Measurements from ENCODE around the gene PRELID2.
"Not testable (repeated sequence)": the region's sequence is repeated elsewhere in the genome, so short reads cannot be mapped to it uniquely, and the experiment has no call there.

The PRELID2 gene

GRCh38 chr5:145739843-145740242, 95.3 kb downstream of the PRELID2 start:
- Histone ChIP-seq H3K9ac (ENCODE audit: low read length) (no peak overlapping the region), H3K4me2 (ENCODE audit: low read length) (no peak overlapping the region), H3K4me1 (ENCODE audit: control insufficient read depth, low read depth, low read length) (no peaks in the 10 kb centered on the region), H4K8ac (ENCODE audit: low read depth, low read length) (no peak overlapping the region), H2BK15ac (replicated peaks; ENCODE audit: low read depth) (no peak overlapping the region), H4K5ac (ENCODE audit: low read length) (no peak overlapping the region), H3K27ac (ENCODE audit: low read depth, low read length) (no peak overlapping the region), H3K56ac (ENCODE audit: low read length) (no peak overlapping the region), H3K79me1 (ENCODE audit: low read length) (no peaks in the 10 kb centered on the region), H2BK120ac (ENCODE audit: low read depth, low read length) (no peak overlapping the region), H3K23ac (ENCODE audit: low read length) (no peak overlapping the region), H3K18ac (ENCODE audit: low read length) (no peak overlapping the region), H2AK5ac (ENCODE audit: low read length) (no peak overlapping the region), H3K4me3 (ENCODE audit: low read length) (no peak overlapping the region), H3K4ac (ENCODE audit: low read depth, low read length) (no peak overlapping the region), H3K27me3 (ENCODE audit: insufficient read depth, low read length, poor library complexity) (no peaks in the 10 kb centered on the region), H2BK5ac (ENCODE audit: low read length) (no peak overlapping the region), H3K36me3 (ENCODE audit: control insufficient read depth, insufficient read depth, low read length) (no peaks in the 10 kb centered on the region), H3K79me2 (ENCODE audit: control insufficient read depth, insufficient read depth, low read length) (no peaks in the 10 kb centered on the region)
- DNase-seq = no peak

GRCh38 chr5:145738227-145738626, 96.9 kb downstream of the PRELID2 start:
- no peak overlapping the region for H2AK5ac ChIP-seq (ENCODE audit: low read length)
- H3K27ac ChIP-seq (ENCODE audit: low read depth, low read length) = no peak overlapping the region
- no peaks in the 10 kb centered on the region for H3K36me3 ChIP-seq (ENCODE audit: control insufficient read depth, insufficient read depth, low read length)
- no peak for DNase-seq
- H3K4me3 ChIP-seq (ENCODE audit: low read length) = no peak overlapping the region
- no peak overlapping the region for H2BK5ac ChIP-seq (ENCODE audit: low read length)
- no peak overlapping the region for H3K18ac ChIP-seq (ENCODE audit: low read length)
- H3K4ac ChIP-seq (ENCODE audit: low read depth, low read length) = no peak overlapping the region
- no peaks in the 10 kb centered on the region for H3K27me3 ChIP-seq (ENCODE audit: insufficient read depth, low read length, poor library complexity)
- no peak overlapping the region for H3K9ac ChIP-seq (ENCODE audit: low read length)
- H3K79me2 ChIP-seq (ENCODE audit: control insufficient read depth, insufficient read depth, low read length) = no peaks in the 10 kb centered on the region
- no peak overlapping the region for H4K5ac ChIP-seq (ENCODE audit: low read length)
- H3K4me1 ChIP-seq (ENCODE audit: control insufficient read depth, low read depth, low read length) = no peaks in the 10 kb centered on the region
- H3K23ac ChIP-seq (ENCODE audit: low read length) = no peak overlapping the region
- no peak overlapping the region for H2BK15ac ChIP-seq (replicated peaks; ENCODE audit: low read depth)
- no peaks in the 10 kb centered on the region for H3K79me1 ChIP-seq (ENCODE audit: low read length)
- no peak overlapping the region for H4K8ac ChIP-seq (ENCODE audit: low read depth, low read length)
- H3K4me2 ChIP-seq (ENCODE audit: low read length) = no peak overlapping the region
- H3K56ac ChIP-seq (ENCODE audit: low read length) = no peak overlapping the region
- no peak overlapping the region for H2BK120ac ChIP-seq (ENCODE audit: low read depth, low read length)

DNA sequence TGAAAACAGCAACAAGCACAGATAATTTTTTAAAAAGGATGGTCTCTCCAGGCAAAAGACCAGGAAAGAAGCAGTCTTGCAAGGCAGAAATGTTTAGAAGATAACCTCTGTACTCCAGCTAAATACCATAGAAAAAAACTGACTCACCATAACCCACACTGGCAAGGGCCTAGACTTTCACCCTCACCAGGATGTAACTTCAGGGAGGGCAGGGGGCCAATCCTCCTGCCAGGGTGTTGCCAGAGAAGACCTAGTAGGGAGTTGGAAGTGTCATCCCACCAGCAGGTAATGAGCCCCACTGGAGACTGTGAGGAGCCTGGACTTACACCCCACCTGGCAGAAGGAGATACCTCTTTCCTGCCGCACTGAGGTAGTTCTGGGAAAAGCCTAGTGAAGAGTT, 97.6 kb downstream of the PRELID2 start:
- no peak overlapping the region for H3K56ac ChIP-seq (ENCODE audit: low read length)

GRCh38 chr5:145729956-145730355, 105.2 kb downstream of the PRELID2 start:
- H4K5ac ChIP-seq (ENCODE audit: low read length); H3K9ac ChIP-seq (ENCODE audit: low read length); H3K56ac ChIP-seq (ENCODE audit: low read length); H3K27ac ChIP-seq (ENCODE audit: low read depth, low read length); H2BK15ac ChIP-seq (replicated peaks; ENCODE audit: low read depth); H2BK5ac ChIP-seq (ENCODE audit: low read length); H4K8ac ChIP-seq (ENCODE audit: low read depth, low read length); DNase-seq; H2AK5ac ChIP-seq (ENCODE audit: low read length); H2BK120ac ChIP-seq (ENCODE audit: low read depth, low read length); H3K23ac ChIP-seq (ENCODE audit: low read length); H3K4me3 ChIP-seq (ENCODE audit: low read length); H3K4me1 ChIP-seq (ENCODE audit: control insufficient read depth, low read depth, low read length); H3K18ac ChIP-seq (ENCODE audit: low read length); H3K4ac ChIP-seq (ENCODE audit: low read depth, low read length); H3K27me3 ChIP-seq (ENCODE audit: insufficient read depth, low read length, poor library complexity); H3K79me1 ChIP-seq (ENCODE audit: low read length); H3K4me2 ChIP-seq (ENCODE audit: low read length); H3K79me2 ChIP-seq (ENCODE audit: control insufficient read depth, insufficient read depth, low read length); H3K36me3 ChIP-seq (ENCODE audit: control insufficient read depth, insufficient read depth, low read length): not testable (repeated sequence)
- no CpG with 5 or more reads among the region's 1 CpG for WGBS (ENCODE audit: extremely low coverage, insufficient coverage, low lambda C conversion rate)

More for the DNA sequence above, 97.6 kb downstream of the PRELID2 start:
- Histone ChIP-seq H3K4me1 (ENCODE audit: control insufficient read depth, low read depth, low read length) (no peaks in the 10 kb centered on the region), H4K8ac (ENCODE audit: low read depth, low read length) (no peak overlapping the region), H3K79me1 (ENCODE audit: low read length) (no peaks in the 10 kb centered on the region), H3K36me3 (ENCODE audit: control insufficient read depth, insufficient read depth, low read length) (no peaks in the 10 kb centered on the region), H2BK15ac (replicated peaks; ENCODE audit: low read depth) (no peak overlapping the region), H3K27me3 (ENCODE audit: insufficient read depth, low read length, poor library complexity) (no peaks in the 10 kb centered on the region), H3K4ac (ENCODE audit: low read depth, low read length) (no peak overlapping the region), H2BK120ac (ENCODE audit: low read depth, low read length) (no peak overlapping the region), H3K4me3 (ENCODE audit: low read length) (no peak overlapping the region), H3K4me2 (ENCODE audit: low read length) (no peak overlapping the region), H2BK5ac (ENCODE audit: low read length) (no peak overlapping the region), H3K18ac (ENCODE audit: low read length) (no peak overlapping the region), H4K5ac (ENCODE audit: low read length) (no peak overlapping the region), H3K9ac (ENCODE audit: low read length) (no peak overlapping the region), H2AK5ac (ENCODE audit: low read length) (no peak overlapping the region), H3K23ac (ENCODE audit: low read length) (no peak overlapping the region), H3K79me2 (ENCODE audit: control insufficient read depth, insufficient read depth, low read length) (no peaks in the 10 kb centered on the region), H3K27ac (ENCODE audit: low read depth, low read length) (no peak overlapping the region)
- DNase-seq = no peak
- WGBS (ENCODE audit: extremely low coverage, insufficient coverage, low lambda C conversion rate) = no CpG with 5 or more reads among the region's 1 CpG

DNA sequence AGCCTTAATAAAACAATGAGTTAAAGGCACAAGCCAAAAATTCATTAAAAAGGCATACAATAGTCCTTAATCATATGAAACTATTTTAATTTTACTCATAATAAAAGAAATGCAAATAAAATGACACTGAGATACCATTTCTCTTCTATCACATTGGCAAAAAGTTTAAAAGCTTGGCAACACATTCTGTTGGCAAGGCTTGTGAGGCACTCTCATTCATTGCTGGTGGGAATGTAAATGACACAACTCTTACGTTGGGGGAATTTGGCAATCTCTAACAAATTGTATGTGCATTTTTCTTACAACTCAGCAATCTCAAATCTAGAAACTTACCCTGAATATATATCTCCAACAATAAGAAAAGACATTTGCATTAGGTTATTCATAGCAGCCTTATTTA, 111.6 kb downstream of the PRELID2 start:
- WGBS (ENCODE audit: extremely low coverage, insufficient coverage, low lambda C conversion rate) = no CpG with 5 or more reads among the region's 1 CpG
- Histone ChIP-seq H3K4ac (ENCODE audit: low read depth, low read length) (no peak overlapping the region), H2BK15ac (replicated peaks; ENCODE audit: low read depth) (no peak overlapping the region), H3K18ac (ENCODE audit: low read length) (no peak overlapping the region), H3K9ac (ENCODE audit: low read length) (no peak overlapping the region), H3K79me1 (ENCODE audit: low read length) (no peaks in the 10 kb centered on the region), H3K4me2 (ENCODE audit: low read length) (no peak overlapping the region), H4K8ac (ENCODE audit: low read depth, low read length) (no peak overlapping the region), H3K4me1 (ENCODE audit: control insufficient read depth, low read depth, low read length) (no peaks in the 10 kb centered on the region), H2BK5ac (ENCODE audit: low read length) (no peak overlapping the region), H3K27me3 (ENCODE audit: insufficient read depth, low read length, poor library complexity) (no peaks in the 10 kb centered on the region), H3K36me3 (ENCODE audit: control insufficient read depth, insufficient read depth, low read length) (no peaks in the 10 kb centered on the region), H3K27ac (ENCODE audit: low read depth, low read length) (no peak overlapping the region), H3K4me3 (ENCODE audit: low read length) (no peak overlapping the region), H4K5ac (ENCODE audit: low read length) (no peak overlapping the region), H3K56ac (ENCODE audit: low read length) (no peak overlapping the region), H3K79me2 (ENCODE audit: control insufficient read depth, insufficient read depth, low read length) (no peaks in the 10 kb centered on the region), H2BK120ac (ENCODE audit: low read depth, low read length) (no peak overlapping the region), H3K23ac (ENCODE audit: low read length) (no peak overlapping the region), H2AK5ac (ENCODE audit: low read length) (no peak overlapping the region)
- no peak for DNase-seq

DNA sequence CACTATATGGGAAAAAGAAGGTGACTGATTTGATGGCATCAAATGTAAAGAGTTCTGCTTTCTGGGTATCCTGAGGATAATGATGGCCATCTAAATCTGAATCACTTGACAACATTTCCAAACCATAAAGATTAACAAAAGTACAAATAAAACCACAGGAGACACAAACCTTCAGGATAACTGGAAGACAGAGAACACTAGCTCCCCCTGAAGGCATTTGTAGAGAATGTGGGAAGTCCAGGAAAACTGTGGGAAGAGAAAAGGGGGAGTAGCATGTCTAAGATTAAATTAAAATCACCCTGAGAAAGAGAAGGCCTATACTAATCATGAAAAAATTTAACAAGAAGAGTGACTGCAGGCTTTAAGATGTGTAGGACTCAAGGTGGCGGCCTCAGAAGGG, 116.2 kb downstream of the PRELID2 start:
- H3K27ac ChIP-seq (ENCODE audit: low read depth, low read length) = no peak overlapping the region
- H3K9ac ChIP-seq (ENCODE audit: low read length) = no peak overlapping the region
- DNase-seq = peak; percentile 39
- no peak overlapping the region for H2AK5ac ChIP-seq (ENCODE audit: low read length)
- H2BK5ac ChIP-seq (ENCODE audit: low read length) = no peak overlapping the region
- no CpG with 5 or more reads among the region's 1 CpG for WGBS (ENCODE audit: extremely low coverage, insufficient coverage, low lambda C conversion rate)
- no peak overlapping the region for H4K8ac ChIP-seq (ENCODE audit: low read depth, low read length)
- no peak overlapping the region for H3K18ac ChIP-seq (ENCODE audit: low read length)
- H3K27me3 ChIP-seq (ENCODE audit: insufficient read depth, low read length, poor library complexity) = peaks cover under 1% of the 10 kb centered on the region
- H3K4ac ChIP-seq (ENCODE audit: low read depth, low read length) = no peak overlapping the region
- H3K4me1 ChIP-seq (ENCODE audit: control insufficient read depth, low read depth, low read length) = no peaks in the 10 kb centered on the region
- H2BK120ac ChIP-seq (ENCODE audit: low read depth, low read length) = no peak overlapping the region
- H4K5ac ChIP-seq (ENCODE audit: low read length) = no peak overlapping the region
- no peaks in the 10 kb centered on the region for H3K79me1 ChIP-seq (ENCODE audit: low read length)
- no peak overlapping the region for H3K4me3 ChIP-seq (ENCODE audit: low read length)
- H3K79me2 ChIP-seq (ENCODE audit: control insufficient read depth, insufficient read depth, low read length) = no peaks in the 10 kb centered on the region
- H3K23ac ChIP-seq (ENCODE audit: low read length) = no peak overlapping the region
- H3K4me2 ChIP-seq (ENCODE audit: low read length) = no peak overlapping the region
- no peak overlapping the region for H2BK15ac ChIP-seq (replicated peaks; ENCODE audit: low read depth)
- H3K56ac ChIP-seq (ENCODE audit: low read length) = no peak overlapping the region
- no peaks in the 10 kb centered on the region for H3K36me3 ChIP-seq (ENCODE audit: control insufficient read depth, insufficient read depth, low read length)
